Activated CD8-positive, alpha-beta memory T cell treated with anti-CD3 and anti-CD28 coated beads, Interleukin-2, amount 50 U/mL, for 24 hours (primary cell): ENCODE measurements around the gene EIF2B4.

Experiments
- DNase-seq: peaks from one replicate; pipeline ENCODE4 v3.0.0-alpha.2; 2020; ENCODE audit errors: extremely low read depth

The EIF2B4 gene

DNA sequence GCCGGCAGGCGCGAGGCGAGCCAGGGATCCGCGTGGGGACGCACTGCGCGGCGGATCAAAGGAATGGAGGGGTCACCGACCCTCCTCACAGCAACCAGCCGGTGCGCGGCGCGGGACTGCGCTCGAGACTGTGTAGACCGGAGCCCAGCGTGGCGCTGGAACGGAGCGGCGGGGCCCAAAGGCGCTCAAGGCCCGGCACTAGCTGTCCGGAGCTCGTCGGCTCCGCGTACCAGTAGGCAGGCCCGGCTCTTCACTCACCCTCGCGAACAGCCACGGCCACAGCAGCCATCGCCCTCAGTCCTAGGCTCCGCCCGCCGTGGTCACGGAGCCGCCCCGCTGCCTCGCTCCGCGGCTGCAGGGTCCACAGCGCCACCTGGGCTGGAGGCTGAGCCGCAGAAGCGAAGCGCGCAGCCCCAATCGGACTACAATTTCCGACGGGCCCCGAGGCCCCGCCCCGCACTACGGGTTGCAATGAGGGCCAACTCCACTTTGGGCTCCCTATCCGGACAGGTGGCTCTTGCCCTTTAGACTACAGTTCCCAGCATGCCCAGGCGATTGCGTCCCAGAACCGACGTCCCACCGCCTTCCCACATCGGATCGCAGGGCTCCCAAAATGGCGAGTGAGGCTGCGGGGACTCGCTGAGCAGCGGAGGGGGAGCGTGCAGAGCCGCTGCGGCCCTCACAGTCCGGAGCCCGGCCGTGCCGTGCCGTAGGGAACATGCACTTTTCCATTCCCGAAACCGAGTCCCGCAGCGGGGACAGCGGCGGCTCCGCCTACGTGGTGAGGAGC lies at the start of gene EIF2B4, which contains the start of gene SNX17:
TSS of gene EIF2B4 (minus strand) at position 313 of the 790 bp plus-strand sequence. CDS start at position 289, 24 bp downstream.
TSS of gene SNX17 (plus strand) at position 591 of the 790 bp plus-strand sequence. CDS start at position 719, 128 bp downstream.
- peak; percentile 98 for DNase-seq

DNA sequence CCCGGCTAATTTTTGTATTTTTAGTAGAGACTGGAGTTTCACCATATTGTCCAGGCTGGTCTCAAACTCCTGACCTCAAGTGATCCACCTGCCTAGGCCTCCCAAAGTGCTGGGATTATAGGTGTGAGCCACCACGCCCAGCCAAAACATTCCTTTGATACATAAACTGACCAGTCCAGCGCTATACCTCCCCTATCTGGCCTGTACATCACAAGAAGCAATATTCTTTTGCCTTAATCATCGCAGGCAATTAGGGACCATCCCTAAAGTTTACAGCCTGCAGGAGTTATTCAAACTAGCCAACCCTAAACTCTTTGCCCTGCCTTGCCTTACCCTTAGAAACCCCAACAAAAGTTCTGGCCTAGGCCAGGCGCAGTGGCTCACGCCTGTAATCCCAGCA lies 46.0 kb upstream of the EIF2B4 start:
- no peak for DNase-seq

DNA sequence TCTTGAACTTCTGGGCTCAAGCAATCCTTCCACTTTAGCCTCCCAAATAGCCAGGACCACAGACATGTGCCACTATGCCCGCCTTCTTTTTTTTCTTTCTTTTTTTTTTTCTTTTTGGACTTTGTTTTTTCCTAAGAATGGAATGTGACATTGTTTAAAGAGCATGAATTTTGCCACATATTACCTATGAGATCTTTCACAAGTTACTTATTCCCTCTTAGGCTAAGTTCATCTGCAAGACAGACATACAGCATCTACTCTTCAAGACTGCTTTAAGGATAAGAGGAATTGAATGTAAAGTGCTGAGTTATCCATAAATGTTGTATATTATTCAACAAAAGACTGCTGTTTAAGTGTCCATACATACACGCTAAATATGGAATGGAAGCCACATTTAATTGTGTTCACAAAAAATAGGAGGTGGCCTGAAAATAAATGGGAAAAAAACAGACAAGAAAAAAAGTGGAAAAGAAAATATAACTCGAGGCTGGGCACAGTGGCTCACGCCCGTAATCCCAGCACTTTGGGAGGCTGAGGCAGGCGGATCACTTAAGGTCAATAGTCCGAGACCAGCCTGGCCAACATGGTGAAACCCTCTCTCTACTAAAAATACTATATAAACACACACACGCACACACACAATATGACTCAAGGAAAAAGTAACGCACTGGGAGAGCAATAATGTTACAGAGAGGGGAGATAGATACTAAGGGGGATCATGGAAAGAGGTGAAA lies 42.4 kb upstream of the EIF2B4 start:
- no peak for DNase-seq

DNA sequence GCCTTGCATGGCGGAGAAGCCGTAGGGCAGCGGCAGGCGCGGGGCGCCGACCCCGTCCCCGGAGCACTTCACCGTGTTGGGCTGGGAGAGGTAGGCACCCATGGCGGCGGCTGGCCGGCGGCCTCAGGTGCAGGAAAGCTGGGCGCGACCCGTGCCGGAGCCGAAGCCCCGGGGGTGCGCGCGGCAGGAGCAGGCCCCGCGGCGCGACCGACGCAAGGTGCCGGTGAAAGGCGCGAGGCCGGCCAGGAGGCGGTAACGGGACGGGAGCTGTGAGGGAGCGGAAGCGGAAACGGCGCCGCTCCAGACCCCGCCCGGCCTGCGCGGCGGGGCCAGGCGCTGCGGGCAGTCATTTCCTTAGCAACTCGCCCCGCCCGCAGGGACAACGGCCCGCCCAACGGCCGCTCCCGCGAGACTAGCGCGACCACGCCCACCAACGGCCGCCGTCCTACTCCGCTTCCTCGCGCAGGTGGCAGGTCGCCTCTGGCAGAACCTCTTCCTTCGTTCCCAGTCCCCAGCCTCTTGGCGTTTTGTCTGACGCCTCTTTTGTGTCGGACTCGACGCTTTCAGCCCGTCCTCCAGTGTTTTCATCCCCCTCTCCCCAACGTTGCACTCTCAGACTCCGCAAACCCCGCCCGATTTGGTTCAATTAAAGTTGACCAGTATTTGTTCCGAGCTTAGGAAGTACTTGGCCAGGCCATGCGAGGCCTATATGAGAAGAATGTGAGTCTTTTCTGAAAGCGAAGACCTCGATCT lies 39.4 kb upstream of the EIF2B4 start, which contains the start of gene PPM1G:
TSS of gene PPM1G (minus strand) at position 271 of the 753 bp plus-strand sequence. CDS start at position 102, 169 bp downstream.
- DNase-seq, result peak; percentile 87

GRCh38 chr2:27408601-27409320 lies 38.6 kb upstream of the EIF2B4 start:
- DNase-seq, result no peak

DNA sequence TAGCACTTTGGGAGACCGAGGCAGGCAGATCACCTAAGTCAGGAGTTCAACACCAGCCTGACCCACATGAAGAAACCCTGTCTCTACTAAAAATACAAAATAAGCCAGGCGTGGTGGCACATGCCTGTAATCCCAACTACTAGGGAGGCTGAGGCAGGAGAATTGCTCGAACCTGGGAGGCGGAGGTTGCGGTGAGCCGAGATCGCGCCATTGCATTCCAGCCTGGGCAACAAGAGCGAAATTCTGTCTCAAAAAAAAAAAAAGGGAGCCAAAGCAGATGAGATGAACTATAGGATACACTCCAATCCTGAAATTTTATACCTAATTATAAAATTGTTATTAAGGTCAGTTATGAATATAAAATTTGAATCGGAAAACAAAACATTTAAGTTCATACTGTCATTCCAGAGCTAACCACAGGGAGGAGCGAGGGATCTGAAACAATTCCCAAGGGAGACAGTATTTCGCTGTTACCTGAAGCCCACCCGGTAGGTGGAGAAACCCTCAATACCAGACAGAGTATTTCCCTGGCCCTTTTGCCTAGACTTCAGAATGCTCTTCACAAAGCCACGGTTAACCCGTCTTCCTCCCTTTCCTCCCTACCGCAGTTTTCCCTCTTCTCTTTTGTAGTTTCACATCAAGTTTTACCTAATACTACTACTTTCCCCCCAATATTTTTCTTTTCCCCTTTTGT lies 37.8 kb upstream of the EIF2B4 start:
- no peak for DNase-seq

GRCh38 chr2:27400348-27401135 lies 30.4 kb upstream of the EIF2B4 start:
- DNase-seq, result no peak

GRCh38 chr2:27398962-27399361 lies 28.8 kb upstream of the EIF2B4 start:
- no peak for DNase-seq

DNA sequence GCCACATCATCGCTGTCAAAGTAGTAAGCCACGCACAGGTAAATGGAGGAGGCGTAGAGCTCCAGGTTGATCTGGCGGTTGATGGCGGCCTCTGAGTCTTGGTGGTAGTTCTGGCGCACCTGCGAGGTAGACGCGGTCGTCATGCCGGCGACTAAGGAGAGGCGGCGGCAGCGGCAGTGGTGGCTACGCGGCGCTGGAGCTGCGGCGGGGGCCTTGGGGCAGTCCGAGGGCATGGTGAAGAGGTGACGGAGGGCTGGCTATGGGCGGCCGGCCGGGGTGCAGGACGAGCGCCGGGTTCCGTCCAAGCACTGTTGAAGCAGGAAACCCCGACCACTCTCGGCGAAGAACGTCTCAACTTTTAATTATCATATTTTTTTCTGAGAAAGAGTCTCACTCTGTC lies 23.1 kb upstream of the EIF2B4 start:
- no peak for DNase-seq

- no peak for DNase-seq
Observed at GRCh38 chr2:27390822-27391679, 20.9 kb upstream of the EIF2B4 start.

DNA sequence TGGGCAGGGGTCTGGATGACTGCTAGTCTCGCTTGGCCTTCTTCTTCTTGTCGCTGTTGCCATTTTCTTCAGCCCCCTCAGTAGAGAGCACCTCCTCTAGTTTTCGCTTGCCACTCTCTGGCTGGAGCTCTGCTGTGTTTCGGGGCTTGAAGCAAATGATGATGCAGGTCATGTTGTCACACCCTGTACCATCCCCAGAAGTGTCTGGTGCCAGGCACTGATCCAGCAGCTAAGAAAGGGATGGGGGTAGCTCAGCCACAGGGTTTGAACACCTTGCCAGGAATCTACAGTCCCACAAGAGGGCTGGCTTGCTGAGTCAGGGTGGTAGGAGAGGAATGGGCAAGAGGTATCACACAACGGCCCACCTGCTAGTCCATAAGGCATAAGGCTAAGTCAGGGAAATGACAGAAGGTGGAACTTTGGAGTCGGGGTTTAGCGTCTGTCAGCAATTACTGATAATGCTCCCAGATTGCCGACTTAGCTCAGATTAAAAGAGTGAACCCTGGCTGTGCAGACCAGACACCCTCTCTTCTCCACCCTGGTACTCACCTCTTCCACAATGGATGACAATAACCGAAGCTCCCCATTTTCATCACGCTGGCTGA lies 11.5 kb upstream of the EIF2B4 start:
- DNase-seq, result no peak

GRCh38 chr2:27380626-27381545 lies 10.7 kb upstream of the EIF2B4 start, which contains the start of gene ZNF513:
TSS of gene ZNF513 (minus strand) at chr2:27380734. CDS start at chr2:27380526, 208 bp downstream.
- peak; percentile 75 for DNase-seq

DNA sequence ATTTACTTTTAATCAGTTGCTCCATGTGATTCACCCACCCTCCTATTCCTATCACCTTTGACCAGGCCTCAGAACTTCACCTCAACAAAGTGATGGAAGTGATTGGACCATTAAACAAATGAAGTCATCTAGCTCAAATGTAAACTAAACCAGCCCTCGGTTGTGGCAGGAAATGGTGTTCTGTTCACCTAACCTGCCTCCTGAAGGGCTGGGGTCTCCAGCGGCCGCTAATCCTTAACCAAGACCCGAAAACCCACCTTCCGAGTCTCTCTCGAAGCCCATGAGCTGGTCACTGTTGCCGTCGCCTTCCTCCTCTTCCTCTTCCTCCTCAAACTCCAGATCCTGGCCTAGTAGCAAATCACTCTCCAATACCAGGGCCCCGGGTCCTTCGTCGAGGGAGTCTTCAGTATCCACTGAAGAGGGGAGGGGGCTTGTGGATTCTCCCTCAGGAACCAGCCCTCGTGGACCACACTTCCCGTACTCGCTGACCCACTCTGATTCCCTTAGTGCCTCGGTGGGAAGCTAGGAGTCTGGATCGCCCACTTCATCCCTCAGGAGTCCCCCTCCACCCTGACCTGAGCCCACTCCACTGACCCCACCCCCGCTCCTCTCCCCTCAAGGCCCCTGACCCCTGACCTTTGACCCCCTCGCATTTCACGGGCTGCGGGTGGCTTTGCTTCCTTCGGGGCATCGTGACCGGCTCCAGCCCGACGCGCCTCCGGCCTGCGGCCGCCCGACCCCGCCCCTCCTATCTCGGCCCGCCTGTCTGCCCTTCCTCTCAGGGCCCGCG lies 9.9 kb upstream of the EIF2B4 start:
- DNase-seq, result no peak

DNA sequence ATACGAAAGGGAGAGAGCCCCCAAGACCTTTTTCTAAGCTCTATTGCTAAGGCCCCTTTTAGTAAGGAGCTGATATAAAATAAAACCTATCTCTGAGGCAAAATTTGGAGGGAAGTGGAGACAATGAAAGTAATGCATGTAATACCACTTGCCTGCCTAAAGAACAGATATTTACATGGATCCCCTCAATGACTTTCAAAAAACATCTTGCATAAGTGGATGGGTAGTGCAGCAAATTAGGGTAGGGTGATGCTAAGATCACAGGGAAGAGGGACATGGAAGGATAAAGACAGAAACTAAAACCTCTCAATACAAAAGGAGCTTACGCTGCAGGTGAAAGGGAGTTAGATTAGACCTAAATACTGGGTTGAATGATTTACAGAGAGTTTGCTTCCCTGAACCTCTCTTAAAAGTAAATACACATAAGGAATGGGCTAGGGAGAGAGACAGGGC lies 9.3 kb upstream of the EIF2B4 start:
- no peak for DNase-seq

- DNase-seq, result no peak
Observed at GRCh38 chr2:27378809-27379290, 8.7 kb upstream of the EIF2B4 start.

- DNase-seq, result no peak
Observed at GRCh38 chr2:27378096-27378808, 8.1 kb upstream of the EIF2B4 start.
